ENCODE measurements around the gene MSH5.

- TF ChIP-seq CTCF (IDR thresholded peaks at IDR 0.05): no peak
- no peak for TF ChIP-seq POLR2A (IDR thresholded peaks at IDR 0.05)
Observed at GRCh38 chr6:31775184-31775583, 35.4 kb downstream of the MSH5 start.
